Tibial nerve (tissue), 4 donors: ENCODE measurements around the gene GSN.

Experiments
- CTCF ChIP-seq, 5 experiments: fragments of 200-600 bp in 3 of 5; fragments of 450-650 bp in 2 of 5; sonication (generic) in 3 of 5; IDR thresholded peaks; one replicate each; pipeline ENCODE4 v1.5.1; 2016 to 2019; ENCODE audit warnings: antibody characterized with exemption in 5 of 5, mild to moderate bottlenecking in 3 of 5, moderate library complexity in 2 of 5
- EP300 ChIP-seq, 2 donors: sonication (generic); formaldehyde crosslinking; IDR thresholded peaks; one replicate each; pipeline ENCODE4 v1.6.1; 2017; ENCODE audit warnings: antibody characterized with exemption in 2 of 2, mild to moderate bottlenecking in 1 of 2
- POLR2A ChIP-seq, 2 donors: fragments of 450-650 bp; IDR thresholded peaks; one replicate each; pipeline ENCODE4 v1.6.1; 2017; ENCODE audit warnings: antibody characterized with exemption in 2 of 2, mild to moderate bottlenecking in 2 of 2, moderate library complexity in 2 of 2

DNA sequence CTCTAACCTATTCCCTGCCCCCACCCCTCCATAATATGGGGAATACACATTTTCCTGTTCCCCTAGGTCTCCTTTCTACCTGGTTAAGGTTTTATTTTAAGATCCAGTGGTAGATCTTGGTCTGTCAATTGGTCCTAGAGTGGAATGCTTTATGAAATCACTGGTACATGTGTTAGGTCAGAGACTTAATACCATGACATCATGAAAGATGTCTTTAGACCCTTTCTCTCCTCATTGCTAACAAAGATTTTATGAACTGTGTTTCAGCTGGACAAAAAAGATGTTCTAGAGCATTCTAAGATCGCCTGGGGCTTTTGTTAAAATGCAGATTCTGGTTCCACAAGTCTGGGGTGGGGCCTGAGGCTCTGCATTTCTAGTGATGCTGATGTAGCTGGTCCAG, 9.1 kb downstream of the GSN start:
- TF ChIP-seq CTCF (IDR thresholded peaks at IDR 0.05) = no peak
- TF ChIP-seq EP300 (IDR thresholded peaks at IDR 0.05) = no peak
- TF ChIP-seq POLR2A (IDR thresholded peaks at IDR 0.05) = no peak
